Measurements from ENCODE around the gene METAP2. TPM values are rescaled to one million over a fixed set of nuclear protein-coding genes. Genes with fewer than 3 reads are reported as not detected.

Gene METAP2
- total and polyA plus RNA-seq, 2 of the 8 experiments (the other 6 are each of a cell fraction or from before 2014, with no cell fraction given), result 41.3 to 114 TPM

DNA sequence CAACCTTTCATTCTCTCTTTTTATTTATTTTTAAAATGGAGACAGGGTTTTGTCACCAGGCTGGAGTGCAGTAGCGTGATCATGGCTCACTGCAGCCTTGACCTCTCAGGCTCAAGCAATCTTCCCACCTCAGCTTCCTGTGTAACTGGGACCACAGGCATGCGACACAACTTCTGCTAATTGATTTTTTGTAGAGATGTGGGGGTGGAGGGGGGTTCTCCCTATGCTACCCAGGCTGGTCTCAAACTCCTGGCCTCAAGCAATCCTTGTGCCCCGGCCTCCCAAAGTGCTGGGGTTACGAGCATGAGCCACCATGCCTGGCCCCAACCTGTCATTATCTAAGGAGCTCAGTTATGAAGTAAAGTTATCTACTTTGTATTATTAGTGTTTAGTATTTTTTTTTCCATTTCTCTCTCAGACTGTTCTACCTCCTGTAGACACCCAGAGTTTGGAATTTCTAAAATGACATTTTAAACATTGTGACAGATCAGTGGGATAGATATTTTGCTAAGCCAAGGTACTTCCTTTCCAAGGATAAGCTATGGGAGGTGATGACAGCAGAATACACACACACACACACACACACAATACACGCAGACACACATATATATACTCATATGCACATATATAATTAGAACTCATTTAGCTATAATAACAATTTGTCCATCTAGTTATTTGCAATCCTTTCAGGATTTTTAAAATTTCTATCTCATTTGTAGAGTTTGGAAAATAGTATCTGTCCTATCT lies 79.4 kb downstream of the METAP2 start:
- DNase-seq (ENCODE audit: low read depth in 1 of 2, low spot score in 2 of 2) (no peak), FAIRE-seq (no peak)
- Histone ChIP-seq H3K27me3 (replicated peaks in 1 of 4; ENCODE audit: control insufficient read depth in 3 of 4, extremely low read depth in 1 of 4, insufficient read depth in 3 of 4, low read length in 3 of 4) (no peaks in the 10 kb centered on the region), H3K4me1 (replicated peaks in 1 of 4; ENCODE audit: control insufficient read depth in 3 of 4, insufficient read depth in 4 of 4, low read length in 3 of 4) (peaks cover 0 to 9% (median 3%) of the 10 kb centered on the region in 4 experiments; a peak in 5 of 7 replicates), H4K8ac (ENCODE audit: extremely low read depth, insufficient read depth, low read length) (no peak overlapping the region), H3K4me2 (ENCODE audit: insufficient read depth in 1 of 2, low read depth in 2 of 2, low read length in 2 of 2) (peak overlapping the region; percentile 13 to 97; a peak in 1 of 4 replicates), H3K4me3 (ENCODE audit: extremely low read depth in 1 of 4, insufficient read depth in 2 of 4, low read depth in 3 of 4, low read length in 4 of 4) (peak overlapping the region in 1 of 4 experiments; percentile 16; a peak in 1 of 8 replicates), H2AK5ac (ENCODE audit: low read depth, low read length) (0 out of 2 replicates have a peak overlapping the region, but pooled peaks have one; percentile 78), H2BK15ac (ENCODE audit: low read length) (no peak overlapping the region), H3K9me3 (ENCODE audit: insufficient read depth in 2 of 2, low read depth in 1 of 2, low read length in 1 of 2) (no peaks in the 10 kb centered on the region), H3K56ac (replicated peaks; ENCODE audit: insufficient read length, low read depth, low read length) (no peak overlapping the region), H3K27ac (ENCODE audit: low read depth, low read length) (no peak overlapping the region), H4K5ac (ENCODE audit: insufficient read length, low read depth, low read length) (peak overlapping the region; percentile 65), H3K14ac (ENCODE audit: insufficient read length) (no peak overlapping the region), H3K9ac (replicated peaks in 1 of 4; ENCODE audit: extremely low read depth in 1 of 4, low read depth in 3 of 4, low read length in 3 of 4) (no peak overlapping the region), H2BK120ac (replicated peaks; ENCODE audit: low read depth, low read length) (no peak overlapping the region), H3K4ac (replicated peaks; ENCODE audit: insufficient read length, low read depth, low read length) (no peak overlapping the region), H3K23me2 (ENCODE audit: low read depth, low read length) (peaks cover 6% of the 10 kb centered on the region; the same call in 1 of the 2 replicates), H2BK5ac (ENCODE audit: low read depth, low read length) (peak overlapping the region; percentile 1; the same call in 1 of the 2 replicates), H4K20me1 (replicated peaks in 1 of 2; ENCODE audit: control insufficient read depth in 1 of 2, insufficient read depth in 2 of 2, low read length in 2 of 2) (no peaks in the 10 kb centered on the region), H2BK20ac (ENCODE audit: low read length) (no peak overlapping the region; the same call in 1 of the 2 replicates), H2AFZ (ENCODE audit: low read length) (no peak overlapping the region), H3K79me2 (ENCODE audit: control insufficient read depth in 1 of 2, insufficient read depth in 2 of 2, low read length in 2 of 2) (peaks cover 5 to 63% of the 10 kb centered on the region in 2 experiments), H3K79me1 (ENCODE audit: low read depth, low read length) (no peaks in the 10 kb centered on the region), H3K23ac (ENCODE audit: insufficient read length) (no peak overlapping the region), H2BK12ac (ENCODE audit: low read depth, low read length) (0 out of 2 replicates have a peak overlapping the region, but pooled peaks have one; percentile 60), H3K18ac (ENCODE audit: extremely low read depth, low read length) (no peak overlapping the region; the same call in 1 of the 2 replicates), H4K91ac (replicated peaks; ENCODE audit: insufficient read length, low read length) (no peak overlapping the region), H3K36me3 (ENCODE audit: control insufficient read depth in 2 of 4, insufficient read depth in 4 of 4, low read length in 3 of 4) (peaks cover 0 to 8% (median 0%) of the 10 kb centered on the region in 4 experiments; a peak in 2 of 8 replicates)
- POLR2A ChIA-PET (ENCODE audit: partially characterized antibody), result interaction anchor here (1.7 to 3.5 kb wide), 3 partner anchors 13 to 31 kb away, joined by 3 to 17 read pairs (median 16); no protein-coding TSS in a partner anchor
- WGBS, 2 experiments (ENCODE audit: extremely low coverage in 1 of 2, insufficient coverage in 1 of 2, insufficient read length in 1 of 2, insufficient replicate concordance in 2 of 2, low coverage in 1 of 2, low lambda C conversion rate in 2 of 2, missing lambda C conversion rate in 1 of 2), result 88% methylated on average over 5 of the region's 5 CpGs; no CpG with 5 or more reads in 1 of the 2 experiments
- CTCF ChIA-PET (ENCODE audit: partially characterized antibody), result interaction anchor here (0.6 to 1.2 kb wide), 4 partner anchors 8 to 366 kb away, joined by 3 to 6 read pairs (median 3); no protein-coding TSS in a partner anchor
- TF ChIP-seq EZH2 (IDR thresholded peaks at IDR 0.05; ENCODE audit: low read depth, low read length, severe bottlenecking), result no peak
- no peak for TF ChIP-seq SIRT6 (IDR thresholded peaks at IDR 0.05; ENCODE audit: low read length)
- TF ChIP-seq RFX5 (IDR thresholded peaks at IDR 0.05; ENCODE audit: borderline replicate concordance, low read depth, low read length), result no peak
- TF ChIP-seq, protein P1, sequence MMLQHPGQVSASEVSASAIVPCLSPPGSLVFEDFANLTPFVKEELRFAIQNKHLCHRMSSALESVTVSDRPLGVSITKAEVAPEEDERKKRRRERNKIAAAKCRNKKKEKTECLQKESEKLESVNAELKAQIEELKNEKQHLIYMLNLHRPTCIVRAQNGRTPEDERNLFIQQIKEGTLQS (IDR thresholded peaks at IDR 0.05; ENCODE audit: insufficient read depth, low read depth, low read length), result no peak
- TF ChIP-seq SP2 (IDR thresholded peaks at IDR 0.05; ENCODE audit: low read length), result no peak
- no peak for TF ChIP-seq CEBPB (IDR thresholded peaks at IDR 0.05; ENCODE audit: low read depth, low read length)
- TF ChIP-seq GTF2F1 (IDR thresholded peaks at IDR 0.05; ENCODE audit: borderline replicate concordance, low read depth, low read length), result no peak
- TF ChIP-seq KDM4A (IDR thresholded peaks at IDR 0.05; ENCODE audit: low read depth, low read length, severe bottlenecking), result no peak
- TF ChIP-seq RAD21 (IDR thresholded peaks at IDR 0.05 in 1 of 2, conservative IDR thresholded peaks at IDR 0.05 in 1 of 2; ENCODE audit: low read depth in 2 of 2, low read length in 2 of 2), result no peak
- TF ChIP-seq POU5F1 (IDR thresholded peaks at IDR 0.05; ENCODE audit: low read depth, low read length), result no peak
- no peak for TF ChIP-seq SRF (IDR thresholded peaks at IDR 0.05; ENCODE audit: low read depth, low read length)

Measured in H1 (cell line).